Measurements from ENCODE around the gene TSPYL4. TPM values are rescaled to one million over a fixed set of nuclear protein-coding genes. Genes with fewer than 3 reads are reported as not detected.

TSPYL4 gene
- total RNA-seq, 1 experiment from 2014 or later, result 5.4 TPM

DNA sequence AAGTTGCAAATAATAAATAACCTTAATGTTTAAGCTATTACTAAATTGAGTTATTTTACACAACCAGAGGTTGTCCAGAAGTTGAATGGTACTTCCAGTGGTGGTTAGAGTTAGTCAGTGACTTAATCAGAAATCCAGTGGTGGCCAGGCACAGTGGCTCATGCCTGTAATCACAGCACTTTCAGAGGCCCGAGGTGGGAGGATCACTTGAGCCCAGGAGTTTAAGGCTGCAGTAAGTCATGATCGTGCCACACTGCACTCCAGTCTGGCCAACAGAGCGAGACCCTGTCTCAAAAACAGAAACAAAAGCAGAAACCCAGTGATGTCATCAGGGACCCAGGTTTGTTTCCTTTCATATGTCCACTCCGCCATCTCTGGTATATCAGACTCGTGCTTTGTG is 35.0 kb downstream of the TSPYL4 start:
- Histone ChIP-seq H3K4me3 (replicated peaks in 1 of 2; ENCODE audit: low read depth in 1 of 2, low read length in 2 of 2) (no peak overlapping the region), H3K27ac (ENCODE audit: low read depth, low read length) (no peak overlapping the region), H2AFZ (ENCODE audit: low read depth, low read length, poor library complexity, severe bottlenecking) (no peak overlapping the region), H3K4me2 (ENCODE audit: low read length) (no peak overlapping the region), H3K9ac (ENCODE audit: low read length) (no peak overlapping the region), H3K4me1 (ENCODE audit: control insufficient read depth in 1 of 2, insufficient read depth in 2 of 2, low read length in 2 of 2) (peaks cover 0 to 3% of the 10 kb centered on the region in 2 experiments; a peak in 1 of 4 replicates), H3K36me3 (ENCODE audit: control insufficient read depth in 1 of 2, insufficient read depth in 2 of 2, low read length in 2 of 2) (no peaks in the 10 kb centered on the region), H3K9me2 (ENCODE audit: insufficient read depth) (no peaks in the 10 kb centered on the region), H4K20me1 (ENCODE audit: insufficient read depth) (no peaks in the 10 kb centered on the region), H3K79me2 (ENCODE audit: insufficient read depth, low read length) (no peaks in the 10 kb centered on the region), H3K9me3 (ENCODE audit: control insufficient read depth in 1 of 2, insufficient read depth in 1 of 2, low read depth in 1 of 2, low read length in 2 of 2) (no peaks in the 10 kb centered on the region), H3K27me3 (ENCODE audit: insufficient read depth, low read length) (no peaks in the 10 kb centered on the region)
- no TSS peak for BruUV-seq (replicated peaks)
- ChIA-PET CTCF (interaction anchor here (1.6 to 2.7 kb wide), 5 partner anchors 10 to 342 kb away, joined by 6 to 15 read pairs (median 10); no protein-coding TSS in a partner anchor), RAD21 (ENCODE audit: low non-redundant PET in 1 of 2, low total read pairs in 2 of 2, uncharacterized antibody in 2 of 2, unreplicated experiment in 2 of 2) (no interaction called here), POLR2A (no interaction called here)
- no peak for DNase-seq (ENCODE audit: low read depth, low spot score)
- intact Hi-C loops (cut with micrococcal nuclease), result loop anchor here (2.0 to 5.0 kb wide), 4 partner anchors 342 to 748 kb away; no protein-coding TSS in a partner anchor
- no peak for TF ChIP-seq YY1 (IDR thresholded peaks at IDR 0.05; ENCODE audit: extremely low read depth, insufficient replicate concordance, low read depth, low read length)
- no peak for TF ChIP-seq ZFX (IDR thresholded peaks at IDR 0.05)
- no peak for TF ChIP-seq FOSL1 (IDR thresholded peaks at IDR 0.05; ENCODE audit: low read depth)
- no peak for TF ChIP-seq EZH2 (IDR thresholded peaks at IDR 0.05)
- TF ChIP-seq SP1 (IDR thresholded peaks at IDR 0.05; ENCODE audit: low read depth), result no peak
- TF ChIP-seq RAD21 (IDR thresholded peaks at IDR 0.05; ENCODE audit: low read depth), result no peak
- no peak for TF ChIP-seq ELF1 (IDR thresholded peaks at IDR 0.05; ENCODE audit: borderline replicate concordance, low read depth)
- TF ChIP-seq, protein P1, sequence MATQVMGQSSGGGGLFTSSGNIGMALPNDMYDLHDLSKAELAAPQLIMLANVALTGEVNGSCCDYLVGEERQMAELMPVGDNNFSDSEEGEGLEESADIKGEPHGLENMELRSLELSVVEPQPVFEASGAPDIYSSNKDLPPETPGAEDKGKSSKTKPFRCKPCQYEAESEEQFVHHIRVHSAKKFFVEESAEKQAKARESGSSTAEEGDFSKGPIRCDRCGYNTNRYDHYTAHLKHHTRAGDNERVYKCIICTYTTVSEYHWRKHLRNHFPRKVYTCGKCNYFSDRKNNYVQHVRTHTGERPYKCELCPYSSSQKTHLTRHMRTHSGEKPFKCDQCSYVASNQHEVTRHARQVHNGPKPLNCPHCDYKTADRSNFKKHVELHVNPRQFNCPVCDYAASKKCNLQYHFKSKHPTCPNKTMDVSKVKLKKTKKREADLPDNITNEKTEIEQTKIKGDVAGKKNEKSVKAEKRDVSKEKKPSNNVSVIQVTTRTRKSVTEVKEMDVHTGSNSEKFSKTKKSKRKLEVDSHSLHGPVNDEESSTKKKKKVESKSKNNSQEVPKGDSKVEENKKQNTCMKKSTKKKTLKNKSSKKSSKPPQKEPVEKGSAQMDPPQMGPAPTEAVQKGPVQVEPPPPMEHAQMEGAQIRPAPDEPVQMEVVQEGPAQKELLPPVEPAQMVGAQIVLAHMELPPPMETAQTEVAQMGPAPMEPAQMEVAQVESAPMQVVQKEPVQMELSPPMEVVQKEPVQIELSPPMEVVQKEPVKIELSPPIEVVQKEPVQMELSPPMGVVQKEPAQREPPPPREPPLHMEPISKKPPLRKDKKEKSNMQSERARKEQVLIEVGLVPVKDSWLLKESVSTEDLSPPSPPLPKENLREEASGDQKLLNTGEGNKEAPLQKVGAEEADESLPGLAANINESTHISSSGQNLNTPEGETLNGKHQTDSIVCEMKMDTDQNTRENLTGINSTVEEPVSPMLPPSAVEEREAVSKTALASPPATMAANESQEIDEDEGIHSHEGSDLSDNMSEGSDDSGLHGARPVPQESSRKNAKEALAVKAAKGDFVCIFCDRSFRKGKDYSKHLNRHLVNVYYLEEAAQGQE (IDR thresholded peaks at IDR 0.05; ENCODE audit: low read depth), result no peak
- TF ChIP-seq, protein P2, sequence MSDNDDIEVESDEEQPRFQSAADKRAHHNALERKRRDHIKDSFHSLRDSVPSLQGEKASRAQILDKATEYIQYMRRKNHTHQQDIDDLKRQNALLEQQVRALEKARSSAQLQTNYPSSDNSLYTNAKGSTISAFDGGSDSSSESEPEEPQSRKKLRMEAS (IDR thresholded peaks at IDR 0.05), result no peak
- TF ChIP-seq, protein P3, sequence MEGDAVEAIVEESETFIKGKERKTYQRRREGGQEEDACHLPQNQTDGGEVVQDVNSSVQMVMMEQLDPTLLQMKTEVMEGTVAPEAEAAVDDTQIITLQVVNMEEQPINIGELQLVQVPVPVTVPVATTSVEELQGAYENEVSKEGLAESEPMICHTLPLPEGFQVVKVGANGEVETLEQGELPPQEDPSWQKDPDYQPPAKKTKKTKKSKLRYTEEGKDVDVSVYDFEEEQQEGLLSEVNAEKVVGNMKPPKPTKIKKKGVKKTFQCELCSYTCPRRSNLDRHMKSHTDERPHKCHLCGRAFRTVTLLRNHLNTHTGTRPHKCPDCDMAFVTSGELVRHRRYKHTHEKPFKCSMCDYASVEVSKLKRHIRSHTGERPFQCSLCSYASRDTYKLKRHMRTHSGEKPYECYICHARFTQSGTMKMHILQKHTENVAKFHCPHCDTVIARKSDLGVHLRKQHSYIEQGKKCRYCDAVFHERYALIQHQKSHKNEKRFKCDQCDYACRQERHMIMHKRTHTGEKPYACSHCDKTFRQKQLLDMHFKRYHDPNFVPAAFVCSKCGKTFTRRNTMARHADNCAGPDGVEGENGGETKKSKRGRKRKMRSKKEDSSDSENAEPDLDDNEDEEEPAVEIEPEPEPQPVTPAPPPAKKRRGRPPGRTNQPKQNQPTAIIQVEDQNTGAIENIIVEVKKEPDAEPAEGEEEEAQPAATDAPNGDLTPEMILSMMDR (IDR thresholded peaks at IDR 0.05 in 2 of 3, conservative IDR thresholded peaks at IDR 0.05 in 1 of 3; ENCODE audit: borderline replicate concordance in 1 of 3, insufficient read depth in 1 of 3, low read depth in 2 of 3, low read length in 2 of 3), result no peak
- no peak for TF ChIP-seq CBX3 (IDR thresholded peaks at IDR 0.05; ENCODE audit: low read depth)
- TF ChIP-seq POLR2AphosphoS5 (IDR thresholded peaks at IDR 0.05; ENCODE audit: low read depth, low read length), result no peak
- no peak for TF ChIP-seq EZH2phosphoT487 (IDR thresholded peaks at IDR 0.05; ENCODE audit: borderline replicate concordance)
- no peak for TF ChIP-seq SRF (IDR thresholded peaks at IDR 0.05; ENCODE audit: low read depth)
- TF ChIP-seq ZNF274 (IDR thresholded peaks at IDR 0.05; ENCODE audit: low read depth, low read length), result no peak
- no peak for ATAC-seq

Measured in HCT116 (cell line).